Measurements from ENCODE around the gene WASHC2A.
"Not testable (repeated sequence)": the region's sequence is repeated elsewhere in the genome, so short reads cannot be mapped to it uniquely, and the experiment has no call there.

The WASHC2A gene

GRCh38 chr10:50159856-50160255, 92.1 kb downstream of the WASHC2A start:
- DNase-seq, result not testable (repeated sequence)

DNA sequence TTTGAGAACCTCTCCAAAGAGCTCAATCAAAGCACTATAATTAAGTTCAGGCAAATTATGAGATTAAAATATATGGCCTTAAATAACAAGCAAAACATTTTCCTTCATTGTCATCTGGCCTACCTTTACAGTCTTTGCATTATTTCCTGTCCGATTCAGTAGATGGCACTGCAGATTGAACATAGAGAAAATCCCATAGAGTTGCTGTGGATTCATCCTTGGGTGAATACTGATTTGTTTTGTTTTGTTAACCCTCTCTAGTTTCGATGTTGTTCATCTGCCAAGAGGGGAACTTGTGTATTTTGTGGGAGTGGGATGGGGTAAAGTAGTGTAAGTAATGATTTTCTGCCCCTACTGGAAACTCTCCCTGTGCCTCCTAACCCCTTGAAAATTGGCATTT, 97.3 kb downstream of the WASHC2A start:
- not testable (repeated sequence) for DNase-seq

GRCh38 chr10:50167833-50168232, 100.1 kb downstream of the WASHC2A start:
- DNase-seq, result not testable (repeated sequence)

- DNase-seq, result not testable (repeated sequence)
Measured at GRCh38 chr10:50169506-50169905, 101.8 kb downstream of the WASHC2A start.

- DNase-seq, result not testable (repeated sequence)
Measured at GRCh38 chr10:50174788-50175525, 107.2 kb downstream of the WASHC2A start.
